LNCAP (cell line): Measurements from ENCODE around the gene PIGT.
A peak's percentile ranks its signal among the peaks of the same experiment; 100 is the strongest.

ENCODE experiments used
- CTCF ChIP-seq: fragments of 450-650 bp; IDR thresholded peaks from 2 replicates; pipeline ENCODE4 v1.5.1; 2017; ENCODE audit warnings: mild to moderate bottlenecking

The PIGT gene

GRCh38 chr20:45390931-45391330 lies 25.0 kb upstream of the PIGT start:
- TF ChIP-seq CTCF, result no peak

GRCh38 chr20:45391559-45391958 lies 24.4 kb upstream of the PIGT start:
- no peak for TF ChIP-seq CTCF

GRCh38 chr20:45392733-45393132 lies 23.2 kb upstream of the PIGT start:
- peak; percentile 24; the same call in 1 of the 2 replicates for TF ChIP-seq CTCF

- TF ChIP-seq CTCF, result no peak
These were observed 21.5 kb upstream of the PIGT start for GRCh38 chr20:45394221-45395113.

GRCh38 chr20:45395114-45395415 lies 20.9 kb upstream of the PIGT start:
- no peak for TF ChIP-seq CTCF

GRCh38 chr20:45399018-45399417 lies 16.9 kb upstream of the PIGT start:
- no peak for TF ChIP-seq CTCF

- no peak for TF ChIP-seq CTCF
These were observed 15.5 kb upstream of the PIGT start for GRCh38 chr20:45400346-45401031.
